Myocyte (in vitro differentiated cells): ENCODE data around the gene AGK. TPM values are rescaled to one million over a fixed set of nuclear protein-coding genes. Genes with fewer than 3 reads are reported as not detected.

Experiments used
- DNase-seq: peaks from one replicate; pipeline ENCODE4 v3.0.0-alpha.2; 2012; ENCODE audit warnings: low read depth
- polyA plus RNA-seq: library from polyadenylated mRNA; unstranded; fragments of >200 nt; gene quantifications from one replicate; pipeline ENCODE4 v1.2.1, GENCODE V29; 2012; ENCODE audit warnings: missing spikeins
- total RNA-seq: library from RNA; depleted of rRNA; stranded (reverse); fragments of >200 nt; gene quantifications from 2 replicates; pipeline ENCODE4 v1.2.3, GENCODE V29; 2014

The AGK gene, protein sequence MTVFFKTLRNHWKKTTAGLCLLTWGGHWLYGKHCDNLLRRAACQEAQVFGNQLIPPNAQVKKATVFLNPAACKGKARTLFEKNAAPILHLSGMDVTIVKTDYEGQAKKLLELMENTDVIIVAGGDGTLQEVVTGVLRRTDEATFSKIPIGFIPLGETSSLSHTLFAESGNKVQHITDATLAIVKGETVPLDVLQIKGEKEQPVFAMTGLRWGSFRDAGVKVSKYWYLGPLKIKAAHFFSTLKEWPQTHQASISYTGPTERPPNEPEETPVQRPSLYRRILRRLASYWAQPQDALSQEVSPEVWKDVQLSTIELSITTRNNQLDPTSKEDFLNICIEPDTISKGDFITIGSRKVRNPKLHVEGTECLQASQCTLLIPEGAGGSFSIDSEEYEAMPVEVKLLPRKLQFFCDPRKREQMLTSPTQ
- 27.8 and 31.0 TPM in 2 replicates for total RNA-seq
- polyA plus RNA-seq: 14.1 TPM

DNA sequence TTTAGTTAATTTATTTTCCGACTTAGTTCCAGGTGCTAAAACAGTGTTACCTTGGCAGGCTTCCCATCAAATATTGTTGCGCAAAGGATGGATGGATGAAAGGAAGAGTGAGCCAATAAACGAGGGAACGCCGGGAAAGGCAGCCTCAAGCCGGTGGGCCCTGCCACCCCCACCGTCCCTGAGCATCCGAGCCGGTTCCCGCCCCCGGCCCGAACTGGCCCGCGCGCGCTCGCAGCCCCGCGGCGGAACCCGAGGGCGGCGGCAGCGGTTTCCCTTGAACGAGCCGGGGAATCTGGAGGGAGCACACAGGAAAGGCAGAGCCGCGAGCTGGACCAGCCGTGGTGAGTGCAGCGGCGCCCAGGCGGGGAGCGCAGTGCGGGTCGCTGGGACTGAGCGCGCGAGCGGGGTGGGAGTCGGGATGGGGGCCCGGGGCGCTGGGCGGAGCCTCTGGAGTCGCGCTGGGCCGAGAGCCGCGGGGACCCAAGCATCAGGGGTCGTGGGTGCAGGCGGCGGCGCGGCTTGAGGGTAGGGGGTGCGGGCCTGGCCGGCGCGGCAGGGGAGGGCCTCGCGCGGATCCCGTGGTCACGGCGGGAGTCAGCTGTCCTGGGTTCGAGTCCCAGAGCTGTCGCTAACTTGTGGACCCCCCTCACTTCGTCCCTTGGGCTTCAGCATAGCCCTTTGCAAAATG is at the start of gene AGK:
AGK (plus strand) TSS at position 317 of the 688 bp plus-strand sequence. CDS start 4,057 bp downstream, outside the sequence.
- DNase-seq: peak; percentile 83

- no peak for DNase-seq
Observed at GRCh38 chr7:141501451-141501850, 49.8 kb upstream of the AGK start.

DNA sequence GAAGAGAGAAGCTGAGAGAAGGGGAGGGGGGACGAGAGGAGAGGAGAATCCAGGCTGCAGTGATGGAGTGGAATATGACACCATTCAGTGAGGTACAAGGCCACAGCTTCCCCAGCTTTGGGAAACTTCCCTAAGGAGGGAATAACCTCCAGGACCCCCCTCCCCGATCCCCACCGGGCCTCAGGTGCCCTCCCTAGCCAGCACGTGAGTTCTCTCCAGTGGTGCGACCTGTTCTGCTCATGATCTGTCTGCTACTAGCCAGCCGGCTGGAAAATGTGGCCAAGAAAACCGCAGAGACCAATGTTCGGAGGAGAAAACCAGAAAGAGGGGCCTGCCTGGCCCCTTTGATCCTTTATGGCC is 39.9 kb upstream of the AGK start:
- no peak for DNase-seq

- DNase-seq: no peak
Observed at GRCh38 chr7:141511676-141512396, 39.4 kb upstream of the AGK start.

- DNase-seq: no peak
Observed at GRCh38 chr7:141512597-141512996, 38.6 kb upstream of the AGK start.

GRCh38 chr7:141513720-141514119 is 37.5 kb upstream of the AGK start:
- DNase-seq: no peak

GRCh38 chr7:141515941-141516340 is 35.3 kb upstream of the AGK start:
- DNase-seq: no peak

- no peak for DNase-seq
Observed at GRCh38 chr7:141519623-141520022, 31.6 kb upstream of the AGK start.

DNA sequence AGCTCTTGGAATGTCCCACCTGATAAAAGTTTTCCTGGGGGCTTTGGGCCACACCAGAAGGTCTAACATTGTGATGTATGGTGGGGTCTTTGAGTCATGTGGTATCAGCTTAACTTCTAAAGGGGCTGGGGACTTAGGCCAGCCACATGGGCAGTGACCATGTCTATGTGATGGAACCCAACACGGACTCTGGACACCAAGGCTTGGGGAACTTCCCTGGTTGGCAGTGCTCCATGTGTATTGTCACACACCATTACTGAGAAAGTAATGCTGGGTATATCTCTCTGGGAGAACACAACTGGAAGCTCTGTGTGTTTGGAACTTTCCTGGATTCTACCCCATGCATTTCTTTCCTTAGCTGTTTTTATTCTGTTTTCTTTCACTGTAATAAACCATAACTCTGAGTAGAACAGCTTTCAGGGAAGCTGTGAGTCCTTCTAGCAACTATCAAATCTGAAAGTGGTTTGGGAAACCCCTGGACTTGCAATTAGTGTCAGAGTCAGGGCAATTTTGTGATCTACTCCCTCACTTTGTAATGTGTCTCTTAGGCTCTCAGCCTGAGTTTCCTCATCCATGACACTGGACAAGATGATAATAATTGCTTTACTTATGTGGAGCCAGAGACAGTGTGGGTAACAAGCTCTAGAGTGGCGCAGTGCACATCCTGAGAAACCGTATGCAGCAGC is 28.4 kb upstream of the AGK start:
- no peak for DNase-seq

DNA sequence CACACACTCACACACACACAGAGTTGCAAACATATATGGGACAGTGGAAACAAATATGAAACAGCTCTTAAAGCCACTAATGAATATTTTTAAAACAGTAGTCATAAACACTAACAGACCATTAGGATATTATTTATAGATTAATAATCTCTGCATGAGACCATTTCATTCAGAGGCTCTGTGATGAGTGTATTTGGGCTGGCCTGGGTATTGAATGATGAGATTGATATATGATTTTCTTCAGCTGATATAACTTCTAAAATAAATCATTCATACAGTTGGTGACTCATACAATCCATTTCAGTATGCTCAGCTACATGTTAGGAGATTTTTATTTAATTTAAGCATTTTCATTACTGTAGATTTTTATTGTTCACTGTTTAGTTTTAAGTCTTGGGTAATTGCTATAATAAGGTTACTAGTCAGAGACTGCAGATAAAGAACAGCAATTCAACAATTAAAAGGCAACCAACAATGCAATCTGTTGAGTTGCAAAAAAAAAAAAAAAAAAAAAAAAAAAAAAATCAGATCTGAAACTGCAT is 25.2 kb upstream of the AGK start:
- no peak for DNase-seq

- no peak for DNase-seq
Observed at GRCh38 chr7:141527076-141527475, 24.1 kb upstream of the AGK start.

- DNase-seq: no peak
Observed at GRCh38 chr7:141528399-141528798, 22.8 kb upstream of the AGK start.

DNA sequence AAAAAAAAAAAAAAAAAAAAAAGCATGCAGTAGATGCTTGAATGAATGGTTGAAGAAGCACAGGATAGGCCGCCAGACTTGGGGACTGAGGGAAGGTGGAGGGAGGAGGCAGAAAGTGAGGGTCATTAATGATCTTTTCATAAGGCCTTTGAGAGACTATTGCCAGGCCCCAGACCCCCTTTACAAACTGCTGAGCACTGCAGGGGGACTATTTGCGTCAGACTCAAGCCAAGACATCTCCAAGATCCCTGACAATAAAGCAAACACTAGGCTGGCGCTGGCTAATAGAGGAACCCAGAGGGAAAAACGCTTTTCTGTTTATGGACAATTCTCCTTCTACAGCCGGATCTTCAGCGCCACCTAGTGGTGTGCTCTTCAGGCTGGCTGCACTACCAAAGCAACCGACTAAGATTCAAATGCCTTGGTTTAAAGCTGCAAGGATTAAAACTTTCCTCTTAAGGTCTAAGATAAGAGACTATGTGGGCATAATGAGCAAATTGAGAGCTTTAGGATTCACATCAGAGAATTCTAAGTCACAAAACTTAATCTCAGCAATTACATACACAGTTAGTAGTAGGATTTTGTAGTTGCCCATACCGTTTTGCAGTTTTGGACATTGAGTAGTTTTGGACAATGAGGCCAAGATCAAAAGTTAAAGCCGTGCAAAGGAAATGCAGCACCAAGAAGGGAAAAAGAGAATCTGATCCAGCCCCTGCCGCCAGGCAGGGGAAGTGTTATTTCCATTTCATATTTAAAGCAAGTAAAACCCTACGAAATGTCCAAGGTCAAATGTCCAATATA is 17.9 kb upstream of the AGK start:
- DNase-seq: peak; percentile 88

DNA sequence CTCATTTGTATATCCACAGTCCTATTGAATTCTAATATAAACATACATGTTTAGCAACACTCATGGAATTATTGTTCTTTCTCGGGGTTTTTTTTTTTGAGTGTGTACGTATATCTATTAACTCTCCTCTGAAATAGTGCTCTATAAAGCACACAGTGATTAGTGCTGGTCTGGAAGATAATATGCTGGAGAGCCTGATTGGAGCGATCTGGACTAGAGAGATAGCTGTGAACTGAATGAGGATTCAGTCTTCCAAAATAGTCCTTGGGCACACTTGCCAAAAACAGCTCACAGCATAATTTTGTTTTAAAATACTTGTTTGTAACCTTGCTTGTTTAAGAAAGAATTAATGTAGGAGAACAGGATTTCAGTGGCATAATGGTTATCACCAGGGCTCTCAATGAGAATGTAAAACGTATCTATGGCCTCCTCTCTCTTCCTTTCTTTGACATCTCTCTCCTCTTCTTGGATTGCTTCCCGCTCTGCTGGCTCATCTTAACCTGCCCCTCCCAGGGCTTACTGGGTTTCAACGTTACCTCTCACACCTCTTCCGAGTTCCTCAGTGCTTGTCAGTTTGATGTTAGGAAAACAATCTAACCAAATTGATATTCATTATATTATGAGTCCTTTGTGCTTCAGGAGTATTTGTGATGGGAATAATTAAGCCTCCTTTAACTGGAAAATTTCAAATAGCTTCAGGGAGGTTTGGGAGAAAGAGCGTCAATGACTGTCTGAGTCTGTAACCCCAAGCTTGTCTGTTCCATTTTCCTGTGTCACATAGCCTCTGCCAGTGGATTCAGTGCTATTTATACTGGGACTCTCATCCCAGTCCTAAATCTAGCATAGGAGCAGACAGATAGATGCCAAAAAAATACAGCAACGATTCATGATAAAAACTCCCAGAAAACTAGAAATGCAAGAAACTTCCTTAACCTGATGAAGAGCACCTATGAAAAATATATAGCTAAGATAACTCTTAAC is 16.2 kb upstream of the AGK start:
- no peak for DNase-seq

DNA sequence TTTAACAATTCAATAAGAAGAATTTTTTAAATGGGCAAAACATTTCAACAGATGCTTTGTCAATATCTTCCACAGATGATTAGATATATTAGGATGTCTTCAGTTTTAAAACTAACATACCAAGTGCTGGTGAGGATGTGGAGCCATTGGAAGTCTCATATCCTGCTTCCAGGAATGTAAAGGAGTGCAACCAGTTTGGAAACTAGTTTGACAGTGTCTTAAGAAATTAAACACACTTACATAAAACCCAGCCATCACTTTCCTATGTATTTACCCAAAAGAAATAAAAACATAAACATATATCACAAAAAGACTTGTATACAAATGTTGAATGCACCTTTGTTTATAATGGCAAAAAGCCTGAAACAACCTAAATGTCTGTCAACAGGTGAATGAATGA is 13.3 kb upstream of the AGK start:
- DNase-seq: no peak

DNA sequence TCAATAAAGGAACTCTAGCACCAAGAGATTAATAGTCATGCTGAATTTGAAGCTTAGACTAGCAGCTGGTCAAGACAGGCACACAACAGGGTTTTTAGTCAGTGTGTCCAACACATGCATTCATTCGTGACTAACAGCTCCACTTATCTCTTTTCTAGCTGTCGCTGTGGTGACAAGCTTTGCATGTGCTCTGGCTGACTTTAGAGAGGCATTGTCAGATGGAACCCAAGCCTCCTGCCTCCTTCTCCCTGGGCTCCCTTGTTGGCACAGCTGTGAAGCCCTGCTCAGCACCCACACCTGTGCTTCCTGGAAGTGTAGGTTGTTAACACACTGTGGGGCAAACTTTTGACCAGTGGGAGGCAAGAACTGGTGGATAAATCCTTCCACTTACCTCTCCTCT is 9.8 kb upstream of the AGK start:
- DNase-seq: peak; percentile 40

- DNase-seq: no peak
Observed at GRCh38 chr7:141544831-141545230, 6.4 kb upstream of the AGK start.

- no peak for DNase-seq
Observed at GRCh38 chr7:141549582-141549981, 1.6 kb upstream of the AGK start.
